GM23248 (cell line): ENCODE measurements around the gene DPYD. TPM values are rescaled to one million over a fixed set of nuclear protein-coding genes. Genes with fewer than 3 reads are reported as not detected.

Source experiments
- DNase-seq: peaks from one replicate; pipeline ENCODE4 v3.0.0-alpha.2; 2015
- H2AFZ ChIP-seq: fragments of 200-600 bp; sonication (generic); 2 replicates; pipeline ENCODE4 v1.6.1; 2016; ENCODE audit warnings: antibody characterized with exemption
- H3F3A ChIP-seq: fragments of 200-600 bp; sonication (generic); 2 replicates; pipeline ENCODE4 v1.6.1; 2016; ENCODE audit warnings: mild to moderate bottlenecking, antibody characterized with exemption, mixed run types; ENCODE audit not compliant: insufficient read depth
- H3K27ac ChIP-seq: fragments of 200-600 bp; sonication (generic); 2 replicates; pipeline ENCODE4 v1.5.1; 2016; ENCODE audit warnings: mild to moderate bottlenecking
- H3K27me3 ChIP-seq: fragments of 200-600 bp; sonication (generic); replicated peaks from 2 replicates; pipeline ENCODE4 v1.6.1; 2016; ENCODE audit warnings: mild to moderate bottlenecking; ENCODE audit not compliant: insufficient read depth
- H3K36me3 ChIP-seq: fragments of 200-600 bp; sonication (generic); 2 replicates; pipeline ENCODE4 v1.6.1; 2016; ENCODE audit warnings: low read depth, mild to moderate bottlenecking
- H3K4me1 ChIP-seq: fragments of 200-600 bp; sonication (generic); 2 replicates; pipeline ENCODE4 v1.6.1; 2016; ENCODE audit warnings: mild to moderate bottlenecking; ENCODE audit not compliant: insufficient read depth
- H3K4me2 ChIP-seq: fragments of 200-600 bp; sonication (generic); one replicate; pipeline ENCODE4 v1.6.1; 2016; ENCODE audit warnings: mild to moderate bottlenecking; ENCODE audit not compliant: unreplicated experiment
- H3K4me3 ChIP-seq: fragments of 200-600 bp; sonication (generic); 2 replicates; pipeline ENCODE4 v1.5.1; 2016; ENCODE audit warnings: mild to moderate bottlenecking
- H3K79me2 ChIP-seq: fragments of 200-600 bp; sonication (generic); 2 replicates; pipeline ENCODE4 v1.6.1; 2016; ENCODE audit warnings: mild to moderate bottlenecking; ENCODE audit not compliant: insufficient read depth
- H3K9ac ChIP-seq: fragments of 200-600 bp; sonication (generic); 2 replicates; pipeline ENCODE4 v1.6.1; 2016; ENCODE audit warnings: mild to moderate bottlenecking
- H3K9me2 ChIP-seq: fragments of 200-600 bp; sonication (generic); 2 replicates; pipeline ENCODE4 v1.6.1; 2016; ENCODE audit warnings: mixed run types, mild to moderate bottlenecking, moderate library complexity; ENCODE audit not compliant: insufficient read depth
- H3K9me3 ChIP-seq: fragments of 200-600 bp; sonication (generic); one replicate; pipeline ENCODE4 v1.6.1; 2017; ENCODE audit warnings: low read depth
- H4K20me1 ChIP-seq: fragments of 200-600 bp; sonication (generic); 2 replicates; pipeline ENCODE4 v1.6.0; 2016; ENCODE audit not compliant: insufficient read depth
- EZH2 ChIP-seq: fragments of 200-600 bp; sonication (generic); IDR thresholded peaks from 2 replicates; pipeline ENCODE4 v1.6.1; 2018; ENCODE audit warnings: antibody characterized with exemption, mild to moderate bottlenecking; ENCODE audit not compliant: insufficient read depth, poor library complexity, severe bottlenecking
- EZH2phosphoT487 ChIP-seq: fragments of 200-600 bp; sonication (generic); IDR thresholded peaks from 2 replicates; pipeline ENCODE4 v1.6.1; 2018; ENCODE audit warnings: antibody characterized with exemption, moderate library complexity, mild to moderate bottlenecking, low read depth; ENCODE audit not compliant: insufficient read depth
- WGBS, 2 experiments: methylation state at CpG; one replicate each; pipeline ENCODE4 v1.1.6; 2015 to 2017; ENCODE audit warnings: low lambda C conversion rate in 2 of 2, low coverage in 1 of 2; ENCODE audit errors: missing lambda C conversion rate in 2 of 2; 5-methylcytosine and 5-hydroxymethylcytosine counted together
- in situ Hi-C: fragments of 300-500 bp; cut with MboI; formaldehyde crosslinking; loops from 2 replicates; pipeline ENCODE4 v1.15.0; 2020
- polyA plus RNA-seq: library from polyadenylated mRNA; unstranded; fragments of >200 nt; fragmentation: Nextera tagmentation; extraction: Ambion mirVana; gene quantifications from 2 replicates; pipeline ENCODE4 v1.2.1, GENCODE V29; 2016
- total RNA-seq: library from RNA; depleted of rRNA; stranded (reverse); fragments of >200 nt; shearing (Covaris generic); gene quantifications from 2 replicates; pipeline ENCODE4 v1.2.3, GENCODE V29; 2014

Gene DPYD
- total and polyA plus RNA-seq, 2 experiments from 2014 or later: 38.4 to 70.7 TPM

DNA sequence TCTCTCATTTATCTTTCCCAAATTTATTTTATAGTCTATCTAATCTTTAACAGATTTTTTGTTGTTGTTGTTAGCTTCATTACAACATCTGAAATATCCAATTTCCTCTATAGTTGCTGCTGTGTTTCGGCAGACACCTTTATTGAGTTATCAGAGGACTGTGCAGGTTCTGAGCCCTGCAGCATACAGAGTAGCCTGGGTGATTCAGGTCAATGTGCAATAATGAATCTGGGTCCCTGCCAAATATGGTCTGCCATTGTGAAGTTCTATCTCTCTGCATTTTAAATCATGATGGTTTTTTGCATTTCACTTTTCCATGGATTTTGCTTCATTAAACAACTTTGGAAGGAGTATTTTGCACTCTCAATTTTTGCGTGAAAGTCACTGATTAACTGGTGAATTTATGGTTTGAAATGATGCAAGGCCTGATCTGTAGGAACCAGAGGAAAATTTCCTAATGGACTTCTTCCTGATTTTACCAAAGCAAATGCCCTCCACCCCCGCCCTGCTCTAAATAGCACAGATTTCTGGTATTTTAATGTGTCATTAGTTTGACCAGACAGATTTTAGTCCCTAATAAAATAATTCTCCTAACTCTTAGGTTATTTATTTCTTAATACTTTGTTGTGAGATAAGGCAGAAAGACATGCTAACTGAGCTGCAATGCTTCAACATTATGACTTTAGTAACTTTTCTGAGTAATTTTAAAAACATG is 797.0 kb downstream of the DPYD start:
- Histone ChIP-seq H2AFZ (no peak overlapping the region), H3K4me1 (0 out of 2 replicates have a peak, but pooled peaks cover 6% of the 10 kb centered on the region), H3K4me2 (no peak overlapping the region), H3K27me3 (no peaks in the 10 kb centered on the region), H3F3A (no peaks in the 10 kb centered on the region), H3K36me3 (no peaks in the 10 kb centered on the region), H3K9me2 (no peaks in the 10 kb centered on the region), H3K4me3 (no peak overlapping the region), H3K9ac (no peak overlapping the region), H3K27ac (no peak overlapping the region), H3K9me3 (no peaks in the 10 kb centered on the region), H4K20me1 (no peaks in the 10 kb centered on the region), H3K79me2 (no peaks in the 10 kb centered on the region)
- in situ Hi-C loops: no loop called here
- peak; percentile 29 for DNase-seq
- 92% methylated on average over 3 of the region's 3 CpGs for WGBS, 2 experiments
- TF ChIP-seq EZH2phosphoT487 (no peak), EZH2 (no peak)

GRCh38 chr1:97120806-97121205 is 800.0 kb downstream of the DPYD start:
- Histone ChIP-seq H3K27ac (no peak overlapping the region), H3K4me1 (0 out of 2 replicates have a peak, but pooled peaks cover 6% of the 10 kb centered on the region), H4K20me1 (no peaks in the 10 kb centered on the region), H3K9me3 (no peaks in the 10 kb centered on the region), H3K79me2 (no peaks in the 10 kb centered on the region), H3K9ac (no peak overlapping the region), H3F3A (no peaks in the 10 kb centered on the region), H3K27me3 (no peaks in the 10 kb centered on the region), H3K9me2 (no peaks in the 10 kb centered on the region), H2AFZ (no peak overlapping the region), H3K36me3 (no peaks in the 10 kb centered on the region), H3K4me3 (no peak overlapping the region), H3K4me2 (no peak overlapping the region)
- WGBS, 2 experiments: 100% methylated on average over 1 of the region's 1 CpG
- no peak for TF ChIP-seq EZH2phosphoT487
- no peak for TF ChIP-seq EZH2
- DNase-seq: no peak
- in situ Hi-C loops: no loop called here

DNA sequence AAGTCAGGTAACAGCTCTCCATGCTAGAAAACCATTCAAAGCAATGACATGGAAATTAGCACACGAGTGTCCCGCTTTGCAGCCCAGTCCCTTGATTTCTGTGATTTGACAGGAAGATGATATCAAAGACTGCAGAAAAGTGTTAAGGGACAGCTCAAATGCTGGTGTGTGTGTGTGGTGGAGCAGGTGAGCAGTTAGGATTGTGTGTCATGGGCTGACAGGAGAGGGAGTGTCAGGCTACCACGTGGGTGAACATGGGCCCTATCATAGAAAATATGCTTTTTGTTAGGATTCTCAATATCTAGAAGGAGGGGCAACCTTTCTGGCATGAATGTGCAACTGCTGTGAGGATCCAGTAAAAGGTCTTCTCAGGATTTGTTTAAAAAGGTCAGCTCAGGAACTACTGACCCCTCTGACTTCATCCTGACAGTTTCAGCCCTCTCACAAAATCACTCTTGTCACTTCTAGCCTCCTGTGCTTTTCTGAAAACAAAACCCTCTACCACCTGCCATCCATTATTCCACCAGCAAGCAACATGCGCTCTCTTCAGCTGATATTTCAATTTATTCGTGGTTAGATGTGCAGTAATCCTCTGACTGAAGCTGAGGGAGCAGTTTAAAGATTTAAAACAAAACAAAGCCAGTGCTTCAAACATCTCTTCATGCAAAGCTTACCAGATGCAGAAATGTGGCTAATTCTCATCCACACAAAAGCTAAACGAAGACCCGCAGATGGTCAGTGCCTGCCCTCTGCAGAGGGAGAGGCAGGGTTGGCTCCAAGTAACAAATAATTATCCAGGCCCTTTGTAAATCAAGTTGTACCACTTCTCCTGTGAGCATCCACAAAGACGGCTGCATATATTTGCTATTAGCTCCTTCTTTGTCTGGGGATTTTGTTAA is 801.3 kb downstream of the DPYD start:
- DNase-seq: no peak
- H3K9ac ChIP-seq: no peak overlapping the region
- H3K9me3 ChIP-seq: no peaks in the 10 kb centered on the region
- H3K4me1 ChIP-seq: 0 out of 2 replicates have a peak, but pooled peaks cover 6% of the 10 kb centered on the region
- H3K4me2 ChIP-seq: no peak overlapping the region
- H3K9me2 ChIP-seq: no peaks in the 10 kb centered on the region
- 72 to 78% methylated on average over 8 of the region's 8 CpGs for WGBS, 2 experiments
- H3K27ac ChIP-seq: no peak overlapping the region
- no peak overlapping the region for H3K4me3 ChIP-seq
- in situ Hi-C loops: no loop called here
- H2AFZ ChIP-seq: no peak overlapping the region
- no peaks in the 10 kb centered on the region for H3K36me3 ChIP-seq
- H4K20me1 ChIP-seq: no peaks in the 10 kb centered on the region
- no peaks in the 10 kb centered on the region for H3K79me2 ChIP-seq
- no peaks in the 10 kb centered on the region for H3F3A ChIP-seq
- no peaks in the 10 kb centered on the region for H3K27me3 ChIP-seq
- TF ChIP-seq EZH2phosphoT487: no peak
- no peak for TF ChIP-seq EZH2

DNA sequence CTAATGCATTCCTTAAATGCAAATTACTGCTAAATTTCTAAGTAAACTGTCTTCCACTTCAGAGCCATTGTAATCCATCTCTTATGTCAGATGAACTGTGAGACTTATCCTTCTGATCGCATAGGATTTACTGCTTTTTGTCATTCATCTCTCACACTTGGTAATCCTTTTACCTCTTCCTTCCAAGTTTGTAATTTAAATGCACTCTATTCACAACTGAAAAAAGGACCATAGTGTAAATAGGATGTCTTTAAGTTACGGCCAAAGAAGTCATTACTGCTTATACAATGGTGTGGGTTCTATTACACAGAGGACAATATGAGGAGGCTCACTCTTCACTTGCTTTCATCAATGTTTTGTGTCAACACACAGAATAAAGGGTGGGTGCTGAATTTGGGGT is 806.0 kb downstream of the DPYD start:
- Histone ChIP-seq H4K20me1 (no peaks in the 10 kb centered on the region), H3K36me3 (no peaks in the 10 kb centered on the region), H2AFZ (no peak overlapping the region), H3K9me2 (no peaks in the 10 kb centered on the region), H3K9me3 (no peaks in the 10 kb centered on the region), H3K4me1 (no peaks in the 10 kb centered on the region), H3K27ac (no peak overlapping the region), H3F3A (0 out of 2 replicates have a peak, but pooled peaks cover 8% of the 10 kb centered on the region), H3K4me2 (no peak overlapping the region), H3K79me2 (no peaks in the 10 kb centered on the region), H3K4me3 (no peak overlapping the region), H3K27me3 (no peaks in the 10 kb centered on the region), H3K9ac (no peak overlapping the region)
- 92 to 97% methylated on average over 2 of the region's 2 CpGs for WGBS, 2 experiments
- in situ Hi-C loops: no loop called here
- TF ChIP-seq EZH2phosphoT487 (no peak), EZH2 (no peak)
- no peak for DNase-seq
